Stimulated activated CD4-positive, alpha-beta T cell treated with anti-CD3 and anti-CD28 coated beads, Interleukin-15, amount 100 ng/mL, for 1 hour (primary cell): ENCODE data around the gene SPRTN.

Source experiments
- DNase-seq, 2 donors: peaks; one replicate each; pipeline ENCODE4 v3.0.0-alpha.2; 2020; ENCODE audit warnings: low read depth in 1 of 2, low spot score in 1 of 2

SPRTN gene

DNA sequence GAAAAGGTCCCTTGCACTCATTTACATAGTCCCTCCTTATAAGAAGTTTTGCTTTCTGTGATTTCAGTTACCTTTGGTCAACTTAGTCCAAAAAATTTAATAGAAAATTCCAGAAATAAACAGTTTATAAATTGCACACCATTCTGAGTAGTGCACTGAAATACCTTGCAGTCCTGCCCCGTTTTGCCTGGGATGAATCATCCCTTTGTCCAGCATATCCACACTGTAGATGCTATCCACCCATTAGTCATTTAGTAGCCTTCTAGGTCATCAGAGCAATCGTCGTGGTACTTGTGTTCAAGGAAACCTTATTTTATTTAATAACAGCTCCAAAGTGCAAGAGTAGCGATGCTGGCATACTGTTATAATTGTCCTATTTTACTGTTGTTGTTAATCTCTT lies 38.0 kb downstream of the SPRTN start:
- no peak for DNase-seq

DNA sequence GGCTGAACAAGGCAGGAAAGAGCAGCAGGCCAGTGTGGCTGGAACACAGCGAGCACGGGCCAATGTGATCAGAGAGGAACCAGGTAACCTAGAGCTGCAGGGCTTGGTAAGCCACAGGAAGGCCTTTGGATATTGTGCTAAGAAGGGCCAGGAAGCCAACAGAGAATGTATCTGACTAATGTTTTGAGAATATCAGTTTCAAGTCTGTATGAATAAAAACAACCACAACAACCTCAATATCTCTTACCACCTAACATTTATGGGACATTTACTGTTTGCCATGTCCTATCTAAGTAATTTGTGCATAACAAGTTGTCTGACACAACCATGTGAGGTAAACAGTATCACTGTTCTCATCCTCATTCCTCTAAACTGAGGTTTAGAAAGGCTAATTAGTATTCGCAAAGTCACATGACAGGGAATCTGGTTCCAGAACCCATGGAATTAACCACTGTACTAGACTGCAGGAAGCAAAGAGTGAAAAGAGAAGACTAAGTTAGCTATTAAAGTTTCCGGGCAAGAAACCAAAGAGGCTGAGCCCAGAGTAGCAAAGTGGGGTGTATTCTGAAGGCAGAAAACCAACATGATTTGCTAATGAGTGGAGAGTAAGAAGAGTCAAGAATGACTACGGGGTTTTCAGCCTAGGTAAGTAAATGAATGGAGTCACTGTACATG lies 38.9 kb downstream of the SPRTN start:
- no peak for DNase-seq

DNA sequence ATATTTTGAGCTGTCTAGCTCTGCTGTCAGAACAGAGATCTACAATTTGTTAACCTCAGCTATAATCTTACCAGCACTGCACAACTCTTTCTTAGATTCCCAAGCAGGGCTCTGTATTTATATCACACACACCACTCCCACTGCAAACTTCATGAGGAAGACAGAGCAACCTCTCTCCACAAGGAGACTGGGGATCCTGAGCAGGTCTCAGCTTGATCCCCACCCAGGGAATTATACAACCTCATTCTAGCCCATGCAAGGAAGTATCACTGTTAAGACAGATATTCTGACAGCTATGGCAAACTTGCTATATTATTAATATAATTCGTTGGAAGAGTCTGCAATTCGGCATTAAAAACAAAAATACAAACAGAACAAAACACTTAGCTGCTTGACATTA lies 43.6 kb downstream of the SPRTN start:
- no peak for DNase-seq

DNA sequence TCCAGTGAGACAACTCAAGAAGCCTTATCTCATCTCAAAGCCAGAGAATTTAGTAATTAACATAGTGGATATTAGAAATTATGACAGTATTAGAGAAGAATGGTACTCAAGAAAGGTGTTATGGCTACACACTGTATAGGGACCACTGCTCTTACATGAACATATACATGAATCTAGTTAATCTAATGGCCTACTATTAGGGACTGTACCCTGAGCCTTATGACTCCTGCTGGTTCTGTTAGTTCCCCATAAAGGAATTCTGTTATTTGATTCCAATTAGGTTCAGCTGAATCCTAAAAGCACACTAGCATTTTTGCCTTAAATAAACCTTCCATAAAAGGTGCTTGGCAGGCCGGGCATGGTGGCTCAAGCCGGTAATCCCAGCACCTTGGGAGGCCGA lies 44.3 kb downstream of the SPRTN start:
- DNase-seq: no peak

DNA sequence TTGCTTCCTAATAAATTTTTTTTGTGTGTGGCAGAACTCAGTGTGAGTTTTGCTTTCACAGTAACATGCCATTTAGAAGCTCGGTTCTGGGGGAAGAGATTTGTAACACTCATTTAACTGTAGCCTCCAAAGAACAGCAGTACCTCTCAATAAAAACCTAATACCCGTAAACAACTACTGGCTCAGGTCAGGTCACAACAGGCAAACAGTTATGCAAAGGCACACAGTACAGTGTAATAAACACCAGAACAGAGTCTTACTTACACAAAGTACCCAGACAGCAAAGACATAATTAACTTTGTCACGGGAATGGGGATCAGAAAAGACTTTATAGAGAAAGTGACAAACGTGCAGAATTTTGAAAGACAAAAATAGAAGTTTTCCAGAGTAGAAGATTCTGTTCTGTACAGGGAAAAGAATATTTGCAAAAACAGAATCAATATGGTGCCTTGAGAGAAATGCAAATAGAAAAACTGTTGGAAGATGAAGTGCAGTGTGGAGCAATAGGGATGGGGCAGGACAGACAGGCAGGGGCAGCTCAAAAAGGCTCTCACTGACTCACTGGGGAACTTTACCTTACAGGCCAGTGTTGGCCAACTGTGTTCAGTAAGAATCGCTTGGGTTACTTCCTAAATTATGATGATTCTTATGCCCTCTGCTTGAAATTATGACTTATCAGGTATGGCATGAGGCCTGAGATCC lies 45.2 kb downstream of the SPRTN start:
- no peak for DNase-seq

DNA sequence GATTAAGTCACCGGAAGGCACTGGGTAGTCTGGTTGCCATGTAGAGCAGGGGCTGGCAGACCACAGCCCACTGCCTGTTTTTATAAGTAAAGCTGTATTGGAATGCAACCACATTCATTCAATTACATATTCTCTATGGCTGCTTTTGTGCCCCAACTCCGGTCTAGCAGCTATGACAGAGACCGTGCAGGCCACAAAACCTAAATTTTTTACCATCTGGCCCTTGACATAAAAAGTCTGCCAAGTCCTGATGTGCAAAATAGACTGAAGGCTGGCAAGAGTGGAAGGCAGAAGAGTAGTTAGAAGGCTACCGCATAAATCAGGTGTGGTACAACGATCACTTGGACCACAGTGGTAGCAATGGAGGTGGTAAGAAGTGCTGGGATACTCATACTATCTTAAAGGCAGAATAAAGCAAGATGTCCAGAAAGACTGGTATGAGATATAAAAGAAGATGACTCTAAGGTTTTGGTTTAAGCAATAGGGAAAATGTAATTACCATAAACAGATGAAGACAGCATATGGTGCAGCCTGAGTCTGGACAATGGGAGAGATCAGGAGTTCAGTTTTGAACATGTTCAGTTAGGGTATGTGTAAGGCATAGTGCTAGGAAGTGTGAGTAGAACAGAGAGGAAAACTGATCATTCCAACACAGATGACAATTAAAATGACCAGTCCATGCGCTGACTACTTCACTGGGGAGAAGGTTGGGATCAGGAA lies 46.8 kb downstream of the SPRTN start:
- DNase-seq: no peak

DNA sequence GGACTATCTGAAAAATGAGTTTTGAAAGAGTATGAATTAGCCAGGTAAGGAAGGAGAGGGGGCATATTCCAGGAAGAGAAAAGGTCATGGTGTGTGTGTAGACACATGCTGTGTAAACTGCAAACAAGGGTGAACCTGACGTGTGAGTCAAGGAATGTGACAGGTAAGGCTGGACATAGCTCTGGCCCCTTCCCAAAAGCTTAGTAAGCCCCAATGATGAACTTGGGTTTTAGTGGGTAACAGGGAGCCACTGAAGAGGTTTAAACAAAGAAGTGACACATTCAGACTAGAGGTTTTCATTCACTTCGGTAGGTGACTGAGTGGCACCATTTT lies 47.3 kb downstream of the SPRTN start:
- DNase-seq: no peak

DNA sequence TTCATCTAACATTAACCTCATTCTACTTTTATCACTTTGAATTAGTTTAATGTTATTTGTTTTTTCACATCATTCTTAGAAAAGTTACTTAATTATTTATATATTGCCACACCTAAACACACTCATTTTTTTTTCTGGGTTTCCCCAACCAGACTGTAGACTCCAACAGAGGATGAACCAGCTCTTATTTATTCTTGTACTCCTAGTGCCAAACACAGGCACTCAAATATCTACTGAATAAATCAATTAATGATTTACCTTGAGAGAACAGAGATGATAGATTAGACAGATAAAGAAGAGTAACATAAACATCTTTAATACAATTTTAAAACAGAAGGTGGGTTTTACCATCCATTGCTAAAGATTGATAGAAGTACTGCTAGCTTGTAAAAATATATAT lies 48.4 kb downstream of the SPRTN start:
- DNase-seq: no peak

DNA sequence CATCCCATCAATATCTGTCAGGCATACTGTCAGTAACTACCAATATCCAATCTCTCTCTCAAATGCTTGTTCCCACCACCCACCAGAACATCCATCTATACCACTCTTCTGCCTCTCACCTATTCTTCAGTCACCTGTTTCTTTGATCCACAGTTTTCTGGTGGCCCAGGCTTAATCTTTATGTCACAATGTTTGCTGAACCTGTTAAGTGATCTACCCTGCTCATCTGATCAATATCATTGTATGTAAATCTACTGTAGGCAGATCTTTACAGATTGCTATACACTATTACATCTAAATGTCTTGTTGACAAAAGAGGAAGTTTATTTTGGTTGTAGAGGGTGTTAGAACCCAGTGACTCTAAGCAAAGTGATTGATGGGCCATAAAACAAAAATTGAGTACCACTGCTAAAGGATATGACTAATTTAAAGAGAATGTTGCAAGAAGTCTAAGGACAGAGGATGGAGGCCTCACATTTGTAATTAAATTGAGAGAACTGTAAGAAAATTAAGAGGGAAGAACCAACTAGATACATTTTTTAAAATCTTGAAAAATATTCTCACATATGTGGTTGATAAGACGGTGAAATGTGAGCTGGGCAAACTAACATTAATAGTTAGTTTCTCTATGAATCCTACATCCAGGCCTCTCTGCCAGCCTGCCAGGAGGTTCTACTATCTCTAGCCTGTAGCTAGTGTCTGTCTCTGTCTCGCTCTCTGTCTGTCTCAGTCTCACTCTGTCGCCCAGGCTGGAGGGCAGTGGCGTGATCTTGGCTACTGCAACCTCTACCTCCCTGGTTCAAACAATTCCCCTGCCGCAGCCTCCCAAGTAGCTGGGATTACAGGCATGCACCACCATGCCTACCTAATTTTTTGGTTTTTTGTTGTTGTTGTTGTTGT lies 49.9 kb downstream of the SPRTN start:
- no peak for DNase-seq

DNA sequence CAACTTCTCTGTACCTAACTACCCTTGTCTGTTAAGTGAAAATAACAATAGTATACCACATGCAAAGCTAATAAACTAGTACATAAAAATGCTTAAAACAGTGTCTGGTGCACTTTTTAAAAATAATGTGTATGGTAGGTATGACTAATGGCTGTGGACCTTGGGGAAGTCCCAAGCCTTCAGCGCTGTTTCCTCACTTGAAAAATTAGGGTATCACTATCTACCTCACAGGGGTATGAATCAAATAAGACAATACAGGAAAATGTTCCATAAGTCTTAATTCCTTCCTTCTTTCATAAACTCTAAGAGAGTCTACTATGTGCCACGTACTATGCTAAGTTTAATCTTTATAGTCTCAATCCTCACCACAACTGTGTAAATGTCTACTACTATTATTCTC lies 52.0 kb downstream of the SPRTN start:
- no peak for DNase-seq

DNA sequence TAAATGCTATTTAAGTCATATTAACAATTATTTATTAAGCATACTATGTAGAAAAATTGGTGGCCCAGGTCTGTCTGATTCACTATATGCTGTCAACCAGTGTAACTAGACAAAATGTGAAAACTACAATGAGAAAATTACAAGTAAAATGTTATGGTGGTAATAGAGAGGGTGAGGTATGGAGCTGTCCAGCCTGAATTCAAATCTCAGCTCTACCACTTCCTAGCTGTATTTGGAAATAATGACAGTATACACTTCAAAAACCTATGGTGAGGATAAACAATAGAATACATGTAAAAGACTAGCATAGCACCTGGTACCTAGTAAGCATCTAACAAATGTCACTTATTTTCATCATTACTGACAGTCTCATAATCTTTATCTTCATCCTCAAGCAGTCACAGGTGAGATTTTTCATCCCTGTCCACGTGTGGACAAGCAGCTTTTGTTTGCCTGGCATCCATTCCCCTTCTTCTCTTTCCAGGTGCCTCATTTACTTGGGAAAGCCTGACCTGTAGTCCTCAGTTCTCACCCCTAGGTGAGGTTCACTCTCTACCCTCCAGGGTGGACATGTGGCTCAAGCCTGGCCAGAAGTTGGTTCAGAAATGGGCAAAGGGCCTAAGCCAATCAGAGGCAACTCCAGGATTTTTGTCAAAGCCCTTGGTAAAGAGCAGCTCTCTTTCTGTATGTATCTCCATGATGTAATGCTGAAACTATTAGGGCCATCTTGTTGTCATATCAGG lies 54.5 kb downstream of the SPRTN start:
- no peak for DNase-seq

DNA sequence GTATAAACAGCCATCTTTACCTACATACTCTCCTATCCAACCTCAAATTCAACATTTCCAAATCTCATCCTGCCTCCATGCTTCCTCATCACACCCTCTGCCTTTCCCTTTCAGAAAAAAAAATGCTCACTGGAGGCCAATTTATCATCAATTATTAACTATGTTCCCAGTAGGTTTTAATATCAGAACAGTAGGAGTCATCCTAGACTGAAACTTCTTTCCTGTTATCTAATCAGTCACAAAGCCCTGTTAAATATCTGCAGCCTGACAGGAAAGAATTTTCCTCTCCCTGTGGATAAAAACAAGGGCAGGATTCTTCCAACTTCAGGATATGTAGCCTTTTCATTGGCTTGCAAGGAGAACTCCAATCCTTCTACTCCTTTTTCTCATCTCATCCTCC lies 55.6 kb downstream of the SPRTN start:
- no peak for DNase-seq

DNA sequence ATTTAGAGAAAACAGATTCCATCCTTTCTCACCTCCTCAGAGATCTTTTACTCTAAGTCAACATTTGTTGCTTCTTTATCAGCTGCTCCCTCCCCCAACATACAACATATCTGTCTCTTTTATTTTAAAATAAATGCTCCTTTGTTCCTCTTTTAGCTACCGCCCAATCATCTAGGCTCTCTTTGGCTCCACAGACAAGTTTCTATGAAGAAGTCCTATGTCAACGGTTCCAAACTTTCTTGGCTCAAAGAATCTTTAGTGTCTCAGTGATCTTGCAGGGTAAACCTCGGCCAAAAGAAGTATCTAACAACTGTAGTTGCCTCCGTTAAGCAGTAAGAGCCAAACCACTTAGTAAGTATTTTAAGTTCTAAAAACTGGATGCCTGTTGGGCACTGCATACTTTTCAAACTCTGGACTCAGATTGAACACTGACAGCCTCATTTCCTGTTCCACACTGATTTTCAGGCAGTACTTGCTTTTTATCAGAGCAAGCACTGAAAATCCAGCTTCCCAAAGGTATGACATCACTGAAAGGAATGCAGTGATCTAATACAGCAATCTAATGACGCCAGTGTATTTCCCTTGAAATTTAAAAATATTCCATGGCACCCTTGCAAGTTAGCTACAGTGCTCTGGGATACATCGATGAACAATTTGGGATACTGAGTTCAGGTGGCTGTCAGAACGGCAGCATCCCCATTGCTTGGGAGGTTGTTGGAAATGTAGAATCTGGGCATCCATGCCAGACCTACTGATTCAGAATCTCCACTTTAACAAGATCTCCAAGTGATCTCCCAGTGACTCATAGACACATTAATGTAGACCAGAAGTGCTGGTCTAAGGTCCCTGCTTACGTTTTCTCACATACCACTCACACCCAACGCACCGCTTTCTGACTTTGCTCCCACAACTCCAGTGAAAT lies 57.2 kb downstream of the SPRTN start:
- no peak for DNase-seq

DNA sequence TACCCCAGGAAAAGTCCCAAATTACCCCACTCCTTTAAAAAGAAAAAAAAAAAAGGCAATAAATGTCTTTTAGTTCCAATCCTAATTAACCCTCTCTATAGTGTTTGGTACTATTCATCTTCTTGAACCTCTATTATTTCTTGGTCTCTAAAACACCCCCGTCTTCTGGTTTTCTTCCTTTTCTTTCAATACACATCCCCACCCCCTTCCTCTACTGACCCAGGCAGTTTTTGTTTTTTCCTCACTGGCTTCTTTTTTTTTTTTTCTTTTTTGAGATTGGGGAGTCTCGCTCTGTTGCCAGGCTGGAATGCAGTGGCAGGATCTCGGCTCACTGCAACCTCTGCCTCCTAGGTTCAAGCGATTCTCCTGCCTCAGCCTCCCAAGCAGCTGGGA lies 57.9 kb downstream of the SPRTN start:
- no peak for DNase-seq

DNA sequence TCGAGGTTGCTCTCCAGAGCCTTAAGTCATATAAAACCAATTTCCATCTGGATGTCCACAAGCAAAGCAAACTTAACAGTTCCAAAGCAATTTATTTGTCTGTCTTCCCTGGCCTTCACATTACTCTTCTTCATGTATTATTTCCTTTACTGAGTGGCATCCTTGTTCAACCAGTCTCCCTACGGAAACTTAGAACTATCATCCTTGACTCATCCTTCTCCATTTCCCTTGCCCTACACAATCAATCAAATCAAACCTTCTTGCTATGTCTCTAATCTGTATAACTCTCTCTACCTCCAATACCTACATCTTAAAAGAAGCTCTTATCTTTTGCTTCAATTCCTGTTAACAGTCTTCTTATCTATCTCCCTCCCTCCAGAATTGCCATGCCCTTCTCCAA lies 58.5 kb downstream of the SPRTN start:
- no peak for DNase-seq

DNA sequence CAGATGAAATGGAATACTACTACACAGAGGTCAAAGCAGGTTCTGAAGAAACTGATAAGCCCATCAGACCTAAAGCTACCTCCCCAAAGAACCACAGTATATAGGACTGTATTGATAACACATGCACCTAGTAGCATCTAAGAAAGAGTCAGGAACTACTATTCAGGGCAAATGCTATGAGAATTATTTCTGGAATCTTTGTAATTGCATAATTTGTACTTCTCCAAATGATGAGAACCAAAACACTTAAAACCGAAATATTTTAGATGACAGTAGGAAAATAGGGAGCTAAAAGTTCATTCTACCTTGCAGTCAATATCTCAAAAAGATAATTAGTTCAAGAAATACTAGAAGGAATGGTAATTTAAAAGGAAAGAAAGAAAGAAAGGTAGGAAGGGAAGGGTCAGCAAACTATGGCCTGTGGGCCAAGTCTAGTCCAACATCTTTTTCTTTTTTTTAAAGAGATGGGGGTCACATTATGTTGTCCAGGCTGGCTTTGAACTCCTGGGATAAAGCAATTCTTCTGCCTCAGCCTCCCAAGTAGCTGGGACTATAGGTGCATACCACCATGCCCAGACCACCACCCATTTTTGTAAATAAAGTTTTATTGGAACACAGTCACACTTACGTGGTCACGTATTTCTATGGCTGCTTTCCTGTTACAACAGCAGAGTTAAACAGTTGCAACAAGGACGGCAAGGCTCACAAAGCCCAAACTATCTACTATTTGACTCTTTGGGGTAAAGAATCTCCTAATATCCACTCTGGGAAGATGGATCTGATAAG lies 60.0 kb downstream of the SPRTN start:
- no peak for DNase-seq

DNA sequence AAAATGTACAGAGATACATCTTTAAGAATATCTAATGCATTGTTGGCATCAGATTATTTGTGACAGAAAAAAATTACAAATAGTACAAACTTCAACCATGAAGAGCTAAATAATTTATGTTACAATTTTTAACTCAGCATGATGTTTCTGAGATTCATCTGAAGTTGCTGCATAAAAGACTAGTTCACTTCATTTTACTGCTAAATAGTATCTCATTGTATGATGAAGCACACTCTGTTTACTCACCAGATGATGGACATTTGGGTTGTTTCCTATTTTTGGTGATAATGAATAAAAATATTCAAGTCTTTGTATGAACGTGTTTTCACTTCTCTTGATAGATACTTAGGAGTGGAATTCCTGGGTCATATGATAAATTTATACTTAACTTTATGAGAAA lies 63.4 kb downstream of the SPRTN start:
- no peak for DNase-seq

DNA sequence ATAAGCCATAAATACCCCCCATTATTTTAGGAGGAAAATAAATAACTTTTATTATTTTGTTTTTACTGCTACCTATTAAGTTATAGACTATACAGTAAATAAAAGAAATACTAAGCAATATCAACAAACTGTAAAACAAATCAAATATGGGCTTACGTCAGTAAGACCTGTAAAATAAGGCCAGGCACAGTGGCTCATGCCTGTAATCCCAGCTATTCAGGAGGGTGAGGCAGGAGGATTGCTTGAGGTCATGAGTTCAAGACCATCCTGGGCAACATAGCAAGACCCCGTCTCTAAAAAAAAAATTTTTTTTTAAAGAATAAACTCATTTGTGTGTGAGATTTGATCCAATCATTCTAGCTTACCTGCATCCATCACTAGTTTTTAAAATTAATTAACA lies 66.2 kb downstream of the SPRTN start:
- DNase-seq: no peak
